Activated CD4-positive, CD25-positive, alpha-beta regulatory T cell treated with anti-CD3 and anti-CD28 coated beads, Interleukin-2, amount 50 U/mL, for 16 hours (primary cell): Measurements from ENCODE around the gene NAPSA.

Source experiments
- DNase-seq: peaks from one replicate; pipeline ENCODE4 v3.0.0-alpha.2; 2020; ENCODE audit warnings: low read depth, low spot score

The NAPSA gene

DNA sequence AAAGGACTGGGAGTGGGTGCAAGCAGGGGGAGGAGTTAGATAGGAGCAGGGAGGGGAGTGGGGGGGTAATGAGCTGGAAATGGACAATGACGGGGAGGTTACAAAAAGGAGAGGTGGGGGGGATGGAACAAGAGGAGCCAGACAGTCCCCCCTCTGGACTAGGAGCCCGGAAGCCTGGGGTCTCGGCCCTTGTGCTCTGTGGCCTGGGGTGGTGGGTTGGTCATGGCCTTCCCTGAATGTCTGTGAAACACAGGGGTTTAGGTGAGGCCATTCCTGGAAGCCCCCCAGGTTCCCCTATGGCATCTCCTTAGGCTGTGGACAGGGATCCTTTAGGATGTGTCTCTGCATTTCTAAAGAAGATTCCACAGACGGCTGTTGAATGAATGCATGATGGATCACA lies 48.3 kb downstream of the NAPSA start:
- no peak for DNase-seq

DNA sequence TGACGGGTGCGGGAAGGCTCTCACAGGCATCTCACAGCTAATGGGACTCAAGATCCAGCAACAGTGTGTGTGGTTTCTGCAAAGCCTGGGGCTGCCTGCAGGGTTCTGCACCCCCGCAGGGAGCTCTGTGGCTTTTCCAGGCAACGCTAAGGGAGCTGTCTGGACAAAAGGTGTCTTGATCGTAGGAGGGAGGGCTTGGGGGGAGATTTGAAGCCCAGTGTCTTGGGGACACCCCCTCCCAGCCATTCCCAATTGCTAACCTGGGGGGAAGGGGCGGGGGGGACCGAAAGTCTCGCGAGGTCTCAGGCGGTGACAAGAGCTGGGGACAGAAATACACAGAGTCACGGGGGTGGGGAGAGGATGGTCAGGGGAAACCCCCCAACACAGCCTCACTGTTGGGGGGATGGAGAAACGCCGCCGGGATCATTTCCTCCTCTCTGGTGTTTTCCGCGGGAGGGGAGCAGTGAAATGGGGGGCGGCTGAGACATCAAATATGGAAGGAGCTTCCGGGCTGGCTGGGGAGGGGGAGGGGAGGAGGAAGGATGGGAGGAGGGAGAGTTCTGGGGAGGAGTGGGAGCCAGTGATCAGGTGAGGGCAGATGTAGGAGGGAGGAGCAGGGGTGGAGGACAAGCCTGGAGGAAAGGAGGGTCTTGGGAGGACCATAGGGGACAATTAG lies 49.5 kb downstream of the NAPSA start:
- no peak for DNase-seq

DNA sequence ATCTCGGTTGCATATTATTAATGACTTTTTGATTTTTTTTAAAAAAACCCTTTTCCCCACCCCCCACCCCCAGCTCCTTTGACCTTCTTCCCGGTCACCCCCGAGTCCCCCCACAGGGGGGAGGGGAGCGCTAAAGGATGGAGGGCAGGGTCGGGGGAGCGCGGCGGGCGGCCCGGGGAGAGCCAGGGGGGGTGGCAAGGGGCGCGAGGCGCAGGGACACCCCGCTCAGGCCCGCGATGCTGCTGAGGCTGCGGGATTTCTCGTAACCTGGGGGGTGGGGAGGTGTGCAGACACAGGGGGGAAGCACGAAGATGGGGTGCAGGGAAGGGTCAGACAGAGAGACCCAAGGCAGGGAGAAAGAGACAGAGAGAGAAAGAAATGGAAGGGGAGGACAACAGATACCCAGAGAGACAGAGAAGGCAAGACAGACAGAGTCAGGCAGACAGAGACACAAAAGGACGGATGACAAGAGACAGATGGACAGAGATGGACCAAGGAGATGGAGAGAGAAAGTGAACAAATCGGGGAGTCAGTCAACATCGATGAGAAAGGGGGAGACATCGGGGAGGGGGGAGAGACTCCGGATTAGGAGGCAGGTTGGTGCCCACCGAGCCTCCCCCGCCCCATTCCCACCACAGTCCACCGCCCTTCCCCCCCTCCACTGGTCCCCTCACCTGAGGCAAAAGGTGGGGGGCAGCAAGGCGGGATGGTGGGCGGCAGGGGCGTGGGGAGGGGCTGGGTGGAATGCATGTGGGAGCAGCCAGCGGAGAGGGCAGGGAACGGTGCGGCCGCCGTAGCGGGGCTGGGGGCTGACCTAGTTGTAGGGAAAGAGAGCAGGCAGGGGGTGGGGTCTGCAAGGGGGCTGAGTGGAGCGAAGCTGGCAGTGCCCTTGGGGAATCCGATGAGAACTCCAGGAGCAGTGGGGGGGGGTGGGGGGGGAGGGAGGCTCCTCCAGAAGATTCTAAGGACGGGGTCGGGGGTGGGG lies 50.4 kb downstream of the NAPSA start:
- no peak for DNase-seq

DNA sequence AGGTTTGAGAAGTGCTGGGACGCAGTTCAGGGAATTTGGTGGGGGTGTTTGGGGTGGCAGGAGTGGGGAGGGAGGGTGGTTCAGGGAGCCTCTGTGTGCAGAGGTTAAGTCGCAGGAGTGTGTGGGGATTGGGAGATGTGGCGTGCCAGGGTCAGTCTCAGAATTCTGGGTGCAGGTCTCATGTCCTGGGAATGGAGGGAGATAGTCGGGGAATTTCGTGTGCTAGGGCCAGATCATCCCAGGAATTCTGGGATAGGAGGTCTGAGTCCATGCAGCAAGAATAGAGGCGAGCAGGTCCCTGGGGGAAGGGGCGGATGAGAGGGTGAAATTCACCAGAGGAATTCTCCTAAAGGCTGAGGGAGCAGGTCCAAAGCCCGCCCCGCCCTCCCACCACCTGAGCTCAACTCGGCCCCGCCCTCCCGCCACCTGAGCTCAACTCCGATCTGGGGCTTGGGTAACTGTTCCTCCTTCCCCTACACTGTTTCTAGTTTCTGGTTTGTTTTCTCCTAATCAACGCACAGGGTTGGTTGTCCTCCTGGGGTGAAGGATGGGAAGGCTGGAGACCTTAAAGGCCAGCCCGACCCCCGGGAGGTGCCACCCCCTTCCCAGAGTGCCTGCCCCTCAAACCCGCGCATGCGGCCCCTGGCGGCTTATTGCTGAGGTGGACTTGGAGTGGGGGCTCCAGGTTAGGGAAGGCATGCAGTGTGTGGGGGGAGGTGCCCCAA lies 51.5 kb downstream of the NAPSA start:
- DNase-seq: no peak

DNA sequence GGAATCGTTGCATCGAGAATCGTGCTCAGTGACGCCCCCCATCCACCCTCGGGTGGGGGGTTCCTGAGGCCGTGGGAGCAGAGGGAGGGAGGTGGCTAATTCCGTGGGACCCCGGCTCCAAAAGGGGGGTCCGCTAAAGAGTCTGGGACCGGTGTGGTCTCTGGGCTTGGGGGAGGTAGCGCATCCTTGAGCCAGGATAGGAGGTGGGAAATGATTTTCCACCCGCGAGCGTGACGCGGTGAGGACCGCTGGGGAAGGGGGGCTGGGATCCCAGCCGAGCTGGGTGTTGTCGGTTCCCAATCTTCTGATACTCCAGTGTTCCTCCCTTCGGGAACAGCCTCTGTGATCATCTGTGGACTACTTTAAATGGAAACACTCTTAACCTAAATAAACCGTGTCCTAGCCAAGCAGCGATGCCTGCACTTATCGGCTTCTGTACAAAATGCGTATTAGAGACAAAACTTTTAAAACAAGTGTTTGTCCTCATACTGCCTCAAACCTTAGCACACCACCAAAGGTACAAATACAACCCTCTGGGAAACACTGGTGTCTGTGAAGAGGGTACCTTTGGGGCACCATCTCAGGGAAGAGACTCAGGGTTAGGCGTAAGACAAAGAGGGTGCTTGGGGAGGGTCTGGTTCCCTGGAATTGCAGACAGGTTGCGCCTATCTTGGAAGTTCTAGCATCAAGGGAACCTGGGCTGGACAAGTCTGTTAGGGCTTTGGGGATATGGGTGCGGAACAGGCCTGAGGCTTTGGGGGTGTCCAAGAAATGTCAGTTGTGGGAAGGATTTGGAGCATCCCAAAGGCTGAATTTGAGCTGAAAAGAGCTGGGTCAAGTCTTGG lies 52.2 kb downstream of the NAPSA start:
- no peak for DNase-seq

DNA sequence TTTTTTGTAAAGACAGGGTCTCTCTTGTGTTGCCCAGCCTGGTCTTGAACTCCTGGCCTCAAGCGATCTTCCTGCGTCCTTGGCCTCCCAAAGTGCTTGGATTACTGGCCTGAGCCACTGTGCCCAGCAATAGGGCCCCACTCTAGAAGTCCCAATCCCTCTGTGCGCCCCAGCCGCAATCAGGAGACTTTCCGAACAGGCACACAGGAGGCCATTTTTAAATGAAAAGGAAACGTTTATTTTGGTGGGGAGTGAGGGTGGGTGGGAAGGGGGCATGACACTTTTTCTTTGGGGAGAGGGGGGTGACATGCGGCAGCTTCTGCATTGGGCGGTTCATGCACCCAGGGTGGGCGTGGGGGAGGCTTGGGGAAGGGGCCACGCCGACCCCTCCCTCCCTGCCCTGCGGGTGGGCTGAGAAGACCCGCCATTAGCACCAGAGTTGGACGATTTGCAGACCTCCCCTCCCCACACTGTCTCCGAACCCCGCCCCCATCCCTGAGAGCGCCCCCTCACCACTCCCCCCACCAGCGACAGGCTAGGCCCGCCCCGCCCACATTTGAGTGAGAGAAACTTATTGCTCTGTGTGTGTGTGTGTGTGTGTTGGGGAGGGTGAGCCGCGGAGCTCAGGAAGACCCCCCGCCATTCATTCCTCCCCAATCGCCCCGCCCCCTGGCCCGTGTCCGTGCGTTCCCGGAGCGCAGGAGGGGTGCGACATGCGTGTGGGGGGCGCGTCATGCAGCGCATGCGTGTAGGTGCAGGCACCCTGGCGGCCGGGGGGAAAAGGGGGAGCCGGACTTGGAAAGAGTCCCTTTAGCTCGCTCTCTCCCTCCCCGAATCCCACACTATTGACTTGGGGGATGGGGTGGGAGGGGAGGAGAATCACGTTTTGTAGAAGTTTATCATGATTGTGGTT lies 53.5 kb downstream of the NAPSA start:
- DNase-seq: no peak

DNA sequence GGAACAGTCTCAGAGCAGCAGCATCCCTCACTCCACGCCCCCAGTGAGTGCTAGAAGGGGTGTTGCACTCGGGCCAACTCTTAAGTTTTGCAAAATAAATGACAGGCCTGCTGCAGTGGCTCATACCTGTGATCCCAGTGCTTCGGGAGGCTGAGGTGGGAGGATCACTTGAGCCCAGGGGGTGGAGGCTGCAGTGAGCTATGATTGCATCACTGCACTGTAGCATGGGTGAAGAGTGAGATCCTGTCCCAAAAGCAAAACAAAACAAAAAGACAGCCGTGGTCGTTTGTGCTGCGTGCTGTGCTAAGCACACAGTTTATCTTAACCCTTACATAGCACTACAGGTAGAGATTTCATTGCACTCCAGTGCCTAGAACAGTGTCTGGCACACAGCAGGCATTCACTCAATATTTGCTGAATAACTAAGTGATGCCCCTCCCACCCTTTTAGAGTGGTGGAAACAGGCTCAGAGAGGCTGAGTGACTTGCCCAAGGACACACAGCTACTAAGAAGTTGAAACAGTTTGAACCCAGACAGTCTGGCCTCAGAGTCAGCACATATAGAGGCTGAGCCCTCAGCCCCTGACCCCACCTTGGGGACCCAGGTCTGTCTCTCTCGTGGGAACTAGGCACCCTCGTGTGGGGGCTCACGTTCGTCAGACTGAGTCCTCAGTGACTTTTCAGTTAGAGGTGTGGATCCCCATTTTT lies 54.5 kb downstream of the NAPSA start:
- DNase-seq: no peak

DNA sequence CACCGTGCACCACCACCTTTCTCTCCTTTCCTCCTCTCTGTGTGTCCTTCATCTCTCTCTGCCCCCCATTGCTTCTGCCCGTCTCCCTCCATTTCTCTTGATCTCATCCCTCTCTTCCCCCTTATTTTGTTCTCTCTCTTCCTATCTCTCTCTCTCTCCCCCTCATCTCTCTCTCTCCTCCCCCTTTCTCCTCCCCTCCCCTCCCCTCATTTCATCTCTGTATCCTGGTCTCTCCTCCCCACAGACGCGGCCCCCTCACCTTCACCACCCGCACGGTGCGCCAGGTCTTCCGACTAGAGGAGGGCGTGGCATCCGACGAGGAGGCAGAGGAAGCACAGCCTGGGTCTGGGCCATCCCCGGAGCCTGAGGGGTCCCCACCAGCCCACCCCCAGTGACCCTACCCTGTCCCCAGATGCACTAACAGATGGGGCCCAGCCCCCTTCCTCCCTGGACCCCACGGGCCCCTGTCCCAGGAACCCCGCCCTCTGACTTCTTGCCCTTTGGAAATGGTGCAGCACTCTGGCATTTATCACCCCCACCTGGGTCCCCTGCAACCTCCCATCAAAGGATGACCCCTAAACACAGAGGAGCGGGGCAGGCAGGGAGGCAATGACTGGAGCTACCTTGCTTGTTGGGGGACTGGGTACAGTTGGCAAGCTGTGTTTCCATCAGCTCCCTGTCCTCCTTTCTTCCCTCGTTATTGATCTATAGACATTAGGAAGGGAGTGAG lies 55.9 kb downstream of the NAPSA start:
- no peak for DNase-seq

DNA sequence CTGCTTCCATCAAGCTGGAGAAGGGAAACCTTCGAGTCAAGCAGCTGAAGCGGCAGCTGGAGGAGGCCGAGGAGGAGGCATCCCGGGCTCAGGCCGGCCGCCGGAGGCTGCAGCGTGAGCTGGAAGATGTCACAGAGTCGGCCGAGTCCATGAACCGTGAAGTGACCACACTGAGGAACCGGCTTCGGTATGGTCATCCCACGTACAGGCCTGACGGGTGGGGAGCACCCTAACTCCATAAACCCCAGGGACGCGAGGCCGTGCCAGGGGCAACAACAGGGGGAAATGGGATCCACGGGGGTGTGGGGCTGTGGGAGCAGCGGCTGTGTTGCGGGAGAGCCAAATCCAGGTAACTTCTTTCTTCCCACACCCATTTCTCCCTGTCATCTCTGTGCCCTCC lies 56.4 kb downstream of the NAPSA start:
- no peak for DNase-seq
